ENCODE data around the gene KDELR1. TPM values are rescaled to one million over a fixed set of nuclear protein-coding genes. Genes with fewer than 3 reads are reported as not detected.
"Not testable (repeated sequence)": the region's sequence is repeated elsewhere in the genome, so short reads cannot be mapped to it uniquely, and the experiment has no call there.

Gene KDELR1
- total RNA-seq, 1 donor from 2014 or later: 325 TPM

DNA sequence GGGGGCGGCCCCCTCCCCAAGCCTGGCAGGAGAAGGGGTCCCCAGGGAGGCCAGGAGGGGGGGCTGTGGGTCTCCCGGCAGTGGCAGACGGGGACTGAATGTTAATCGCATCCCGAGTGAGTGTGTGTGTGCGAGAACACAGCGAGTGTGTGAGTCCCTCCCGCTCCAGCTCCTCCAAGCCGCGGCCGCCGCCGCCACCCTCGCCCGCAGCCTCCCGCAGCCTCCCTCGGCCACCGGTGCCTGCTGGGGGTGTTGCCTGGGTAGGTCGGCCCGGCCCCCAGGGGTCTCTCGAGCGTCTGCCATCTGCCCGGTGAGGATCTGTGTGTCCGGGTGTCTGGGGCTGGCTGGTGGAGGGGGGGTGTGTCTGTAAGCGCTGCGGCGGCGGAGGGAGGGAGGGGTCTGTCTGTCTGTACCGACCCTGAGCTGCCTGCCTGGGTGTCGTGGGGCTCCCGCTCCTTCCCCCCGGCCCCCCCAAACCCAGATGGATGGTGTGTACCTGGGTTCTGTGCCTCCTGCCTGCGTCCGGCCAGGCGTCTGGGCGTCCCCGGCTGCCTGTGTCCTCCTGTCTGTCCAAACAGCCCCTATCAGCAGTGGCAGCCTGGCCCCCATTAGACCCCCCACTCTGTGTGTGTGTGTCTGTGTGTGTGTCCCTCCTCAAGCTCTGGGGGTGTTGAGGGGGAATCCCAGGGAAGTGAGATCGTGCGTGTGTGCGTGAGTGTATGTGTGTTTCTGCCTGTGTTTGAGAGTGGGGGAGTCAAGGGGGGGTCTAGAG, 2.4 kb upstream of the KDELR1 start, which contains the start of gene GRIN2D:
TSS of gene GRIN2D (plus strand) at position 110 of the 772 bp plus-strand sequence. CDS start 4,725 bp downstream, outside the sequence.
- Mint-ChIP-seq H3K4me1 (ENCODE audit: unreplicated experiment) (peaks cover 21% of the 10 kb centered on the region), H3K4me3 (ENCODE audit: unreplicated experiment) (peak within 1 kb of the TSS; percentile 80), H3K27ac (ENCODE audit: unreplicated experiment) (peak within 1 kb of the TSS; percentile 19), H3K9me3 (ENCODE audit: unreplicated experiment) (peaks cover under 1% of the 10 kb centered on the region), H3K27me3 (ENCODE audit: unreplicated experiment) (peaks cover 22% of the 10 kb centered on the region), H3K36me3 (ENCODE audit: low read depth, unreplicated experiment) (peaks cover 8% of the 10 kb centered on the region)
- peak; percentile 54 for DNase-seq (ENCODE audit: low spot score)
- TF ChIP-seq, protein P1, sequence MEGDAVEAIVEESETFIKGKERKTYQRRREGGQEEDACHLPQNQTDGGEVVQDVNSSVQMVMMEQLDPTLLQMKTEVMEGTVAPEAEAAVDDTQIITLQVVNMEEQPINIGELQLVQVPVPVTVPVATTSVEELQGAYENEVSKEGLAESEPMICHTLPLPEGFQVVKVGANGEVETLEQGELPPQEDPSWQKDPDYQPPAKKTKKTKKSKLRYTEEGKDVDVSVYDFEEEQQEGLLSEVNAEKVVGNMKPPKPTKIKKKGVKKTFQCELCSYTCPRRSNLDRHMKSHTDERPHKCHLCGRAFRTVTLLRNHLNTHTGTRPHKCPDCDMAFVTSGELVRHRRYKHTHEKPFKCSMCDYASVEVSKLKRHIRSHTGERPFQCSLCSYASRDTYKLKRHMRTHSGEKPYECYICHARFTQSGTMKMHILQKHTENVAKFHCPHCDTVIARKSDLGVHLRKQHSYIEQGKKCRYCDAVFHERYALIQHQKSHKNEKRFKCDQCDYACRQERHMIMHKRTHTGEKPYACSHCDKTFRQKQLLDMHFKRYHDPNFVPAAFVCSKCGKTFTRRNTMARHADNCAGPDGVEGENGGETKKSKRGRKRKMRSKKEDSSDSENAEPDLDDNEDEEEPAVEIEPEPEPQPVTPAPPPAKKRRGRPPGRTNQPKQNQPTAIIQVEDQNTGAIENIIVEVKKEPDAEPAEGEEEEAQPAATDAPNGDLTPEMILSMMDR (IDR thresholded peaks at IDR 0.05; ENCODE audit: unreplicated experiment): no peak

DNA sequence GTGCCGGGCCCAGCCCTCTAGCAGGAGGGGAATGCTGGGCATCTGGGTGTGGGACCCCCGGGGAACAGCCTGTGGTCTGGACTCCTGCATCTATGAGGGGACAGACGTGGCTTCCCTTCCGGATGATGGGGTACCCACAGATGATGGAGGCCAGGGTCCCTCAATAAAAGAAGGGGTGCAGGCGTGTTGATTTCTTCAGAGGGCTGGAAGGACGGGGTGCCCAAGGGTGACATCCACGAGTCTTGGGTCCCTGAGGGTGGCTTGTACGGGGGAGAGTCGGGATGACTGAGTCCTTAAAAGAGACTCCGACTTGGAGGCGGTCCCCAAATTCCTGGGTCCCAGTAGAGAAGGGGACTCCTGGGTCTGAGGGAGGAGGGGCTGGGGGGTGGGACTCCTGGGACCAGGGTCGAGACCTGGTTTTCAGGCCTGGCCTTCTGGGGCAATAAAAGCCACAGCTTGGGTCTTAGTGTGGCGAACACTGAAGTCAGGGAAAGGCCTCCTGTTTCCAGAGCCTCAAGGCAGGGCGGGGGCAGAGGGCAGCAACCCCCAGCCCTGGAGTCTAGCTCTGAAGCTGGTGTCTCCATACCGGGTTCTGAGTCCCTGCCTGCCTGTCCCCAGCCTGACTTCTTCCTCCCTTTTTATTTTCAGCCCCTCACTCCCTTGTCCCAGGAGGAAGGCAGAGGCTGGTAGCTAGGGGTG, 1.7 kb upstream of the KDELR1 start:
- peaks cover 16% of the 10 kb centered on the region for H3K36me3 Mint-ChIP-seq (ENCODE audit: low read depth, unreplicated experiment)
- H3K4me3 Mint-ChIP-seq (ENCODE audit: unreplicated experiment): no peak overlapping the region
- H3K27me3 Mint-ChIP-seq (ENCODE audit: unreplicated experiment): peaks cover 21% of the 10 kb centered on the region
- H3K27ac Mint-ChIP-seq (ENCODE audit: unreplicated experiment): no peak overlapping the region
- H3K4me1 Mint-ChIP-seq (ENCODE audit: unreplicated experiment): peaks cover 23% of the 10 kb centered on the region
- peaks cover 4% of the 10 kb centered on the region for H3K9me3 Mint-ChIP-seq (ENCODE audit: unreplicated experiment)
- TF ChIP-seq, protein P1 (IDR thresholded peaks at IDR 0.05; ENCODE audit: unreplicated experiment): no peak
- no peak for DNase-seq (ENCODE audit: low spot score)

DNA sequence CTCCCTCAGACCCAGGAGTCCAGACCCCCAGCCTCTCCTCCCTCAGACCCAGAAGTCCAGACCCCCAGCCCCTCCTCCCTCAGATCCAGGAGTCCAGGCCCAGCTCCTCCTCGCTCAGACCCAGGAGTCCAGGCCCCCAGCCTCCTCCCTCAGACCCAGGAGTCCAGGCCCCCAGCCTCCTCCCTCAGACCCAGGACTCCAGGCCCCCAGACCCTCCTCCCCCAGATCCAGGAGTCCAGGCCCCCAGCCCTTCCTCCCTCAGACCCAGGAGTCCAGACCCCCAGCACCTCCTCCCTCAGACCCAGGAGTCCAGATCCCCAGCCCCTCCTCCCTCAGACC, 624 bp upstream of the KDELR1 start:
- Mint-ChIP-seq H3K36me3 (ENCODE audit: low read depth, unreplicated experiment) (peaks cover 21% of the 10 kb centered on the region), H3K4me1 (ENCODE audit: unreplicated experiment) (peaks cover 13% of the 10 kb centered on the region), H3K4me3 (ENCODE audit: unreplicated experiment) (peak overlapping the region; percentile 42), H3K27me3 (ENCODE audit: unreplicated experiment) (peaks cover 15% of the 10 kb centered on the region)
- not testable (repeated sequence) for DNase-seq (ENCODE audit: low spot score); H3K9me3 Mint-ChIP-seq (ENCODE audit: unreplicated experiment); H3K27ac Mint-ChIP-seq (ENCODE audit: unreplicated experiment)

DNA sequence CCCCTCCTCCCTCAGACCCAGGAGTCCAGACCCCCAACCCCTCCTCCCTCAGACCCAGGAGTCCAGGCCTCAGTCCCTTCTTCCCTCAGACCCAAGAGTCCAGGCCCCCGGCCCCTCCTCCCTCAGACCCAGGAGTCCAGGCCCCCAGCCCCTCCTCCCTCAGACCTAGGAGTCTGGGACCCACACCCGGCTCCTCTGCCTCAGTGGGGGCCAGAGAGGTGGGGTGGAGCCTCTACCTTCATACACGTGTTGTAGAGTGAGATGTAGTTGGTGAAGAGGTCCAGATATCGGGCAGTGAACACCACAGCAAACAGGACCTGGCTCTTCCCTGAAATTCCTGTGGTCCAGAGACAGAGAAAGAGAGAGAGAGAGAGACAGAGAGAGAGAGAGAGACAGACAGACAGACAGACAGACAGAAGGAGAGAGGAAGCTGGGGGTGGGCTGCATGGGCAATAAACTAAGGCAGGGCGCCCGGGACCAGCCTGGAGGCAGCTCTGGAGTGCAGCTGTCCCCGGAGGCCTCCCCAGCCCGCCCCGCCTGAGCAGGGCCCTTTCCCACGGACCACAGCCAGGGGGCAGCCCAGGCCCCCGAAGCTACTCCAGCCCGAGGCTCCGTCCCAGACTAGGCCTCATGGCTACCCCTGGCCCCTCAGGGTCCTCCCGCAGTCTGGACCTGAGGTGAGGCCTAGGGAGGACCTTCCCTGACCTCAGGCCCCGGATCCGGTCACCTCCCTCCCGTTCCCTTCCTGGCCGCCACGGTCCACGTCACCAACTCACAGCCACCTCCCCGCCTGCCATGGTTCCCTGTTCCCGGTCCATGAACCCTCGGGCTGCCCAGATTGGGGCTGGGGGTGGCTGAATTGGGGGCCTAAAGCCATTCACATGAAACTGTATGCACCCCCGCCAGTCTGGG, 907 bp downstream of the KDELR1 start:
- H3K27ac Mint-ChIP-seq (ENCODE audit: unreplicated experiment): peak overlapping the region; percentile 81
- peaks cover 4% of the 10 kb centered on the region for H3K9me3 Mint-ChIP-seq (ENCODE audit: unreplicated experiment)
- peaks cover 21% of the 10 kb centered on the region for H3K36me3 Mint-ChIP-seq (ENCODE audit: low read depth, unreplicated experiment)
- peak; percentile 77 for DNase-seq (ENCODE audit: low spot score)
- TF ChIP-seq, protein P1 (IDR thresholded peaks at IDR 0.05; ENCODE audit: unreplicated experiment): peak; percentile 48
- peaks cover 14% of the 10 kb centered on the region for H3K27me3 Mint-ChIP-seq (ENCODE audit: unreplicated experiment)
- peak overlapping the region; percentile 98 for H3K4me3 Mint-ChIP-seq (ENCODE audit: unreplicated experiment)
- peaks cover 8% of the 10 kb centered on the region for H3K4me1 Mint-ChIP-seq (ENCODE audit: unreplicated experiment)

DNA sequence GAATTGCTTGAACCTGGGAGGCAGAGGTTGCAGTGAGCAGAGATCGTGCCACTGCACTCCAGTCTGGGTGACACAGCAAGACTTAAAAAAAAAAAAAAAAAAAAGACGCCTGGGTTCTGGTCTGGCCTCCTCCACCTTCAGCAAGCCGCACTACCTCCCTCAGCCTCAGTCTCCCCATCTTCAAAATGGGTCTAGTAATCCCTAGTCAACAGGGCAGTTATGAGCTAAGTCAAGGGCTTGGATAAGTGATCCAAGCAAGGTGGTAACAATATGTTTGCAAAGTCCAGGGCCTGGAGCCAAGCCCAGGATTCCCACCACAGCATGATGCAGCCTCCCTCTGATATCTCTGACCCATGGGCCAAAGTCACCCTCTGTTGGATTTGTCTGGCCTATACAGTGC, 4.4 kb downstream of the KDELR1 start:
- peaks cover 6% of the 10 kb centered on the region for H3K27me3 Mint-ChIP-seq (ENCODE audit: unreplicated experiment)
- H3K4me3 Mint-ChIP-seq (ENCODE audit: unreplicated experiment): no peak overlapping the region
- H3K36me3 Mint-ChIP-seq (ENCODE audit: low read depth, unreplicated experiment): peaks cover 47% of the 10 kb centered on the region
- peaks cover 4% of the 10 kb centered on the region for H3K9me3 Mint-ChIP-seq (ENCODE audit: unreplicated experiment)
- TF ChIP-seq, protein P1 (IDR thresholded peaks at IDR 0.05; ENCODE audit: unreplicated experiment): no peak
- peaks cover 10% of the 10 kb centered on the region for H3K4me1 Mint-ChIP-seq (ENCODE audit: unreplicated experiment)
- H3K27ac Mint-ChIP-seq (ENCODE audit: unreplicated experiment): no peak overlapping the region
- no peak for DNase-seq (ENCODE audit: low spot score)
